GM19099 (cell line): Measurements from ENCODE around the gene PACSIN3.

ENCODE experiments used
- POLR2A ChIP-seq: IDR thresholded peaks from 3 replicates; pipeline ENCODE4 v1.6.1; 2011; ENCODE audit warnings: low read depth; ENCODE audit not compliant: insufficient read length; ENCODE audit errors: extremely low read depth

PACSIN3 gene

GRCh38 chr11:47164321-47164720 is 21.9 kb downstream of the PACSIN3 start:
- TF ChIP-seq POLR2A, result no peak

DNA sequence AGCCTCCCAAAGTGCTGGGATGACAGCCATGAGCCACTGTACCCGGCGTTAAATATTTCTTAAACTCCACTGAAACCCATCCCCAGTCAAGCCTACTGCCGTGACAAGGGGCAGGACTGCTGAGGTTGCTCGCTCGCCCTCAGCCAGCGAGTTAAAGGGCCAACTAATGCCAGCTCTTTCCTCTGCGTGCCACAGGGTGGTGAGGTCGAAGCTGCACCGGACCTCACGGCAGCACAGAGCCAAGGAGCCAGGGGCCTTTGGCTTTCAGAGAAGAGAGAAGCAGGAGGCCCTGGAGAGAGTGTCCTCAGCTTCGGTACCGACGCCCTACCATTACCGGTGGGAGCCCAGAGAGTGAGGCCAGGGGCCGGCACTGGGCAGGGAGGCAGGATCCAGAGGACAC is 22.3 kb downstream of the PACSIN3 start:
- no peak for TF ChIP-seq POLR2A

- TF ChIP-seq POLR2A, result no peak
Observed at GRCh38 chr11:47163193-47163592, 23.0 kb downstream of the PACSIN3 start.

DNA sequence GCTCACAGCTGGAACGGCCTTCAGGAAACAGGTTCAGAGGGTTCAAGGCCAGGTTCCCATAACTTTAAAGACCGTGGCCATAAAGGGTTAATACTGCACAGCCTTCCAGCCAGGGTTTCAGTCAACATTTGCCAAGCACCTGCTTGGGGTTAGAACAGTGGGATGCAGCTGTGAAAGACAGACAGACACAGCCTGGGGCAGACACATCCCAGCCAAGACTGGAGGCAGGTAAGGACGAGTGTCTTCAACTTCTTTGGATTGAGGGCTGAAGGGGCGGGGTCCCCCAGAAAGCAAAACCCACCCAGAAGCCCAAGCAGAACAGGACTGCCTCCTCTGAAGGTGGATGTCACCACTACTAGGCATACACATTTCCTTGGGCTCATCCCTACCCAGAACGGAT is 23.8 kb downstream of the PACSIN3 start:
- TF ChIP-seq POLR2A, result no peak

GRCh38 chr11:47161890-47162289 is 24.3 kb downstream of the PACSIN3 start:
- no peak for TF ChIP-seq POLR2A

DNA sequence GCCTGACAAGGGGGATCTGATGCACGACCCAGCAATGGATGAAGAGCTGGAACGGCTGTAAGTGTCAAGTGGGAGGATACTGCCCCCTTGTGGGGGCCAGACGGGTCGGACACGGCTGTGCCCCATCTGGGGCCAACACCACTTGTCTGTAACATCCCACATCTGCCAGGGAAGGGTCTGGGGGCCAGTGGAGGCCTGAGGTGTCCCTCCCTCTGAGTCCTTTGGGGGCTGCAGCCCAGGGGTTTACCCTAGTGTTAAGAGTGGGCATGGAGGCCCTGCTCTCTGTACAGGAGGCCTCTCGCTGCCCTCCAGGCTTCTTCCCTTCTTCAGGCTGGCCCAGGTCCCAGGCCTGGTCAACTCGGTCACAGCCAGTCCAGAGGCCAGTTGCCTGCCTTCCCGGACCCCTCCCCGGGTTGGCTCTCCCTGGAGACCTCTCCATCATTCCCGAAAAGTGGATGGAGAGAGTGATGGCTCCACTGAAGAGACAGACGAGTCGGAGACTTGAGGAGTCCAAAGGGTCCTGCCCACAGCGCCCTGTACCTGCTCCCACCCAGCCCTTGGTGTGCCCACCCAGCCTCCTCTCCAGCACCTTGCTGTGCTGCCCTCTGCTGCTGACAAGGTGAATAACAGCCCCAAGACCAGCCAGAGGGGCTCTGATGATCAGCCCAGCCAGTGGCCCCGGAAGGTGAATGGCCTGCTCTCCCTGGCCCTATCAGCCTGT is 24.9 kb downstream of the PACSIN3 start:
- TF ChIP-seq POLR2A, result no peak

DNA sequence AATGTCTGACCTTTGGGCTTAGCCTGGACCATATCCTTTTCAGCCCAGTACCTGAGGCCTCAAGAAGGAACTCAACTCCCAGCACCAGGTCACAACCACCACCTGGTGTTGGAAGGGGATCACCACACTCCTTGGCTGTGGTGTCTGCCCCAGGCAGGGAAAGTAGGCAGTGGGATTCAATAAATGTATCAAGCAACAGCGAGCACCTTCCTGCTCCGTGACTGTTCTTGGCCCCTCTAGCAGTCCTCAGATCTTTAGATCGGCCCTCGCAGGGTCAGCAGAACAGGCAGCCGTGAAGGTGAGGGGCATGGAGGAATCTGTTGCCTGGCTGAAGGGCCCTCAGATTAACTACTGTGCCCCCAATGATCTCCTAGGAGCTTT is 25.5 kb downstream of the PACSIN3 start:
- TF ChIP-seq POLR2A, result no peak

- TF ChIP-seq POLR2A, result no peak
Observed at GRCh38 chr11:47158242-47158641, 28.0 kb downstream of the PACSIN3 start.

DNA sequence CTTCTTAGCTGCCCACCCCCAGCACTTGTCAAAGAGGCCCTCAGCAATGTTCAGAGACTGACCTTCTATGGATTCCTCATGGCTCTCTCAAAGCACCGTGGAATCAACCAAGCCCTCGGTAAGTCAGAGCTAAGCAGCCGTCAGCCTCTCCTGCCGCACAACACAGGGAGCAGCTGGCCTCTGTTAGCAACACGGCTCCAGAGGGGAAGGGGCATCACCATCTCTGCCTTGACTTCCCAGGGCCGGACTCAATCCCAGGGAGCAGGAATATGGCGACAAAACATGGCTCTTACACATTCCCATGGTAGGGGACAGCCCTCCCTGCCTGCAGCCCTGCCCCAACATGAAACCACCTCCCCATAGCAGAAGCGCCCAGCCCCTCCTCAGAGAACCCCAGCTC is 28.4 kb downstream of the PACSIN3 start:
- no peak for TF ChIP-seq POLR2A

- TF ChIP-seq POLR2A, result no peak
Observed at GRCh38 chr11:47156951-47157350, 29.3 kb downstream of the PACSIN3 start.

GRCh38 chr11:47156333-47156732 is 29.9 kb downstream of the PACSIN3 start:
- no peak for TF ChIP-seq POLR2A

GRCh38 chr11:47155879-47156278 is 30.4 kb downstream of the PACSIN3 start:
- TF ChIP-seq POLR2A, result no peak

DNA sequence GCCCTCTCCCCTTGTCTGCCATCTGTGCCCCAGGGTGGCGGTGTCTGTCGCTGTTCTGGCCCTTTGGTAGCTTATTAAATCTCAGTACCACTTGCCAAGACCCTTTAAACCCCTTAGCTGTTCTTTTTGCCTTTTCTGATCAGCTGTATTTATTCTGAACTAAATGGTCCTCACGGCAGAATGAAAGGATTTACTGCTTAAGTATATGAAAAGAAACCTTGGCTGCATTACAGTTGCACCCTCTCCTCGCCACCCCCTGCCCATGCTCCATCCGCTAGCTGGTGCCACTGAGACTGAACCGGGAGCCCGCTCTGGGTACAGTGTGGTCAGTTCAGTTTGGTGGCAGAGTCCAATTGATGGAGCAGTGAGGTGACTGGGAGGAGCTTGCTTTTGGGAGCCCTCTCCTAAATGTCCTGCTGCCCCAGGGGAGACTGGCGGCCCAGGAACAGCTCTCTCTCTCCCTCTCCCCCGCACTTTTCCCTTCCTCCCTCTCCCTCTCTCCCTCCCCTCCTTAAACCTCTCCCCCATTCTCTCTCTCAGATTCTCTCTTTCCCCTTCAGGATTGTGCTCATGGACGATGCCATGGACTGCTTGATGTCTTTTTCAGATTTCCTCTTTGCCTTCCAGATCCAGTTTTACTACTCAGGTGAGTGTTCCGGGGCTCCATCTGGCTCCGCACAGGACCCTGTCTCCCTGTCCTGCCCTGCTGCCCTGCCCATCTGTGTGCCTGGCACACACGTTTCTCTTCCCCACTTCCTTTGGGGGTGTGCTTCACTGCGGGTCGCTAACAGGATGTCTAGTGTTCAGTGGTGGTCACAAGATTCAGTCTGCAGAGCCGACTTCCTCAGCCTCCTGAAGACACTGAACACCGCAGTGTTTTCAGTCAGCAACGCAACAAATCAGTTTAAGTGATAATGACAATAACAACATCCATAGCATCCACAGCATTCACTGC is 31.3 kb downstream of the PACSIN3 start:
- no peak for TF ChIP-seq POLR2A

- TF ChIP-seq POLR2A, result no peak
Observed at GRCh38 chr11:47152953-47153950, 33.0 kb downstream of the PACSIN3 start.
